Adipocyte (in vitro differentiated cells): Measurements from ENCODE around the gene GALNS.

Experiments
- DNase-seq: peaks from one replicate; pipeline ENCODE4 v3.0.0-alpha.2; 2015; ENCODE audit warnings: low read depth
- H3K27me3 ChIP-seq: replicated peaks from 2 replicates; pipeline ENCODE4 v1.7.0; 2013; ENCODE audit warnings: mild to moderate bottlenecking, low read length, moderate library complexity; ENCODE audit not compliant: control insufficient read depth, insufficient read depth
- H3K36me3 ChIP-seq: 2 replicates; pipeline ENCODE4 v1.7.0; 2013; ENCODE audit warnings: low read length, mild to moderate bottlenecking, moderate library complexity; ENCODE audit not compliant: control insufficient read depth, insufficient read depth, severe bottlenecking
- H3K4me1 ChIP-seq: 2 replicates; pipeline ENCODE4 v1.7.0; 2013; ENCODE audit warnings: mild to moderate bottlenecking, low read length, moderate library complexity; ENCODE audit not compliant: control insufficient read depth, insufficient read depth
- H3K4me3 ChIP-seq: 2 replicates; pipeline ENCODE4 v1.7.0; 2013; ENCODE audit warnings: mild to moderate bottlenecking, low read length, moderate library complexity
- H3K9ac ChIP-seq: 2 replicates; pipeline ENCODE4 v1.7.0; 2013; ENCODE audit warnings: mild to moderate bottlenecking, low read length, moderate library complexity
- H3K9me3 ChIP-seq: 2 replicates; pipeline ENCODE4 v1.7.0; 2013; ENCODE audit warnings: mild to moderate bottlenecking, low read length, moderate library complexity; ENCODE audit not compliant: control insufficient read depth

The GALNS gene

DNA sequence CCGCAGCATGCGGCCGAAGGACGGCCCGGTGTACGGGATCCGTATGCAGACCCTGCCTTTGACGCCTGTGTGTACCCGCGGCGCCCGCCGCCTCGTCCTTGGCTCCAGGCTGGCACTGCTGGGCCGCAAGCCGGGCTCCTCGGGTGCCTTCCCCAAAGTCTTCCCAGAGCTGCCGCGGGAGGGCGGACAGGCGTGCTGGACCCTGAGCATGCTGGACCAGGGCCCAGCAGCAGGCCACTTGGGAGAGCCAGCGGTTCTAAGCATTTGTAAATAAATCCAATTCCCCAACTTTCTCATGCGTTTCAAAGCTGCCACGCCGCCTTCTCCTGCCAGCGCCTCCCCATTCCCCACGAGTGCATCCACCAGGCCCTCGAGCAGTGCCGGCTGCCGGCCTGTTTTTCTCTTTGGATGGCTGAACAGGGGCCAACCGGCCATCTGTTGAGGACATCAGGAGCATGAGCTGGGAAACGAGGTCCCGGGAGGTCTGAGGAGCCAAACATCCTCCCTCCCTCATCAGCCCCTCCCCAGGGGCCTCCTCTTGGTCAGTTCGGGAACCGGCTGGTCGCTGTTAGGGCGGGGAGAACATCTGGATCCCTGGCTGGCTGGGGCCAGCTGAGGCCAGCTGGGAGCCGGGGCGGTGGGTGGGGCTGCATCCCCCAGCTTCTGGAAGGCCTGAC lies 30.2 kb upstream of the GALNS start:
- Histone ChIP-seq H3K4me3 (no peak overlapping the region), H3K9ac (no peak overlapping the region), H3K9me3 (no peaks in the 10 kb centered on the region), H3K27me3 (peaks cover 7% of the 10 kb centered on the region), H3K4me1 (peaks cover 8% of the 10 kb centered on the region), H3K36me3 (no peaks in the 10 kb centered on the region)
- DNase-seq = peak; percentile 12

DNA sequence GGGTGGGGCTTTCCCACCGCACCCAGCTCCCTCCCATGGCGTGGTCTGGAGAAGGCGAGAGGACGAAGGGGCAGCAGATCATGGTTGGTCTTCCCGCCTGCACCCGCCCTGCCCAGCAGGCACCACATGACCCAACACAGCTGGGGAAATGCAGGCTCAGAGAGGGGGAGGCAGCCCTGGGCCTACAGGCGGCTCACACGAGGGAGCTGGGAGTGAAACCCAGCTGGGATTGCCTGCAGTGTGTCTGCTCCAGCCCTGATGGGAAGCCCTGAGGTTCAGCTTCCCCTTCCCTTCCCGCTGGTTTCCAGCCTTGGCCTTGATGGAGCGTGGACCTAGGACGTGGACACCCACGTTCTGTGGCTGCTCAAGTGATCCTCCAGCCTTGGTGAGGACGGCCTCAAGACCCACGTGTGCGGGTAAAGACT lies 29.7 kb upstream of the GALNS start:
- DNase-seq = no peak
- no peaks in the 10 kb centered on the region for H3K9me3 ChIP-seq
- H3K27me3 ChIP-seq = peaks cover 13% of the 10 kb centered on the region
- H3K36me3 ChIP-seq = no peaks in the 10 kb centered on the region
- peaks cover 8% of the 10 kb centered on the region for H3K4me1 ChIP-seq
- no peak overlapping the region for H3K4me3 ChIP-seq
- H3K9ac ChIP-seq = no peak overlapping the region

DNA sequence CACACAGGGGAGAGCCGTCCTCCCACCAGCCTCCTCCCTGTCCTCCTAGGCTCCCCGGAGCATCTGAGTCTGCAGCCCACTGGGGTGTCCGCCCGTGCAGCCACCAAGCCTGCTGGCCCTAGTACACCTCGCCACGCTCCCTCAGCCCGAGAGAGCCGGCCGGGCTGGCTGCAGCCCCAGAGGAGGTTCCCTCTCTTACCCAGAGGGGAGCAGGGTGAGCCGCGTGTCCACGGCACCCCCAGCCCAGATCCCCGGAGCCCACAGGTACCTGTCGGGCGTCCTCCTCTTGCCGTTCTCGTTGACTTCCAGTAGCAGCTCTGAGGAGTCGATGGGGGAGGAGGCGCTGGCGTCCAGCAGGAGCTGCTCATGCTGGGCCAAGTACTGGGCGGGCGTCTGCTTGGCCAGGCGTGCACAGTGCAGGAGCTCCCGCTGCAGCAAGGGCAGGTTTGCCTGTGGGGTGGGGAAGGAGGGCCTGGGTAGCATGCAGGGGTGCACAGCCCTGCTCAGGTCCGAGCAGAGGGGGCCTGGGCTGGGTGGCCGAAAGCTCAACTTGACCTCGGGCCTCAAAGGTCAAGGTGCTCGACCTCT lies 29.0 kb upstream of the GALNS start:
- Histone ChIP-seq H3K9me3 (no peaks in the 10 kb centered on the region), H3K4me1 (peaks cover 8% of the 10 kb centered on the region), H3K4me3 (no peak overlapping the region), H3K27me3 (peaks cover 13% of the 10 kb centered on the region), H3K9ac (no peak overlapping the region), H3K36me3 (no peaks in the 10 kb centered on the region)
- no peak for DNase-seq

DNA sequence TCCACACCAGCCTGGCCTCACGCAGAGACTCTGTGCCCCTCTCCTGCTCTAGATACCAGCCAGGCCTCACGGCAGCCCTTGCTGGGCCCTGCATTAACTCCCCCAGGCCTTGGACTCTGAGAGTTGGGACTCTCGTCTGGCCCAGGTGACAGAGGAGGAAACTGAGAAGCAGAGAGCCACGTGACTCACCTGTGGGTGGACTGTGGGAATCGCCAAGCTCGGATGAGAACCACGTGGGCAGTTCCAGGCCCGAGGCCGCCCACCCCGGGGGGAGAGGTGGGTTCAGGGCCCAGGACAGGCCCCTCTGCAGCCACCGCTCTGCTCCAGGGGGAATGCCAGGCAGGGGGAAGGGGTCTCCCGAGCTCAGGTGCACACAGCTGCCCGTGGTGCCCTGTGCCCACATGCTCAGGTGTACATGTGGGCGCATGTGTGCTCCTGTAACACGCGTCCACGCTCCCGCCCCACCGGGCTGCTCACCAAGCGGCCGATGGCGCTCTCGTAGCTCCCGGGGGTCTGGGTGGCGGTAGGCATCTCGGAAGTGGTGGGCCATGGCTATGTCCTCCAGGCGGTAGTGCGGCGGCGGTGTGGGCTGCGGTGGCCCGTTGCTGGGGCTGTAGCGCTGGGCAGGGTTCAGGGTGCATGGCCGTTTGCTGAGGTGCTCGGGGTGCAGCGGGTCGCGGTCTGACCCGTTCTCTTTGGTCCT lies 28.0 kb upstream of the GALNS start:
- Histone ChIP-seq H3K27me3 (peaks cover 10% of the 10 kb centered on the region), H3K4me1 (peaks cover 8% of the 10 kb centered on the region), H3K9me3 (no peaks in the 10 kb centered on the region), H3K4me3 (no peak overlapping the region), H3K9ac (no peak overlapping the region), H3K36me3 (no peaks in the 10 kb centered on the region)
- DNase-seq = no peak

- no peak for DNase-seq
- Histone ChIP-seq H3K4me3 (no peak overlapping the region), H3K4me1 (peaks cover 8% of the 10 kb centered on the region), H3K9me3 (no peaks in the 10 kb centered on the region), H3K9ac (no peak overlapping the region), H3K27me3 (peaks cover 11% of the 10 kb centered on the region), H3K36me3 (no peaks in the 10 kb centered on the region)
These were observed 27.2 kb upstream of the GALNS start for GRCh38 chr16:88883946-88884345.

GRCh38 chr16:88883117-88883895 lies 26.6 kb upstream of the GALNS start:
- H3K36me3 ChIP-seq = no peaks in the 10 kb centered on the region
- H3K4me1 ChIP-seq = peaks cover 8% of the 10 kb centered on the region
- H3K9me3 ChIP-seq = no peaks in the 10 kb centered on the region
- H3K27me3 ChIP-seq = peaks cover 11% of the 10 kb centered on the region
- no peak overlapping the region for H3K9ac ChIP-seq
- DNase-seq = no peak
- no peak overlapping the region for H3K4me3 ChIP-seq

DNA sequence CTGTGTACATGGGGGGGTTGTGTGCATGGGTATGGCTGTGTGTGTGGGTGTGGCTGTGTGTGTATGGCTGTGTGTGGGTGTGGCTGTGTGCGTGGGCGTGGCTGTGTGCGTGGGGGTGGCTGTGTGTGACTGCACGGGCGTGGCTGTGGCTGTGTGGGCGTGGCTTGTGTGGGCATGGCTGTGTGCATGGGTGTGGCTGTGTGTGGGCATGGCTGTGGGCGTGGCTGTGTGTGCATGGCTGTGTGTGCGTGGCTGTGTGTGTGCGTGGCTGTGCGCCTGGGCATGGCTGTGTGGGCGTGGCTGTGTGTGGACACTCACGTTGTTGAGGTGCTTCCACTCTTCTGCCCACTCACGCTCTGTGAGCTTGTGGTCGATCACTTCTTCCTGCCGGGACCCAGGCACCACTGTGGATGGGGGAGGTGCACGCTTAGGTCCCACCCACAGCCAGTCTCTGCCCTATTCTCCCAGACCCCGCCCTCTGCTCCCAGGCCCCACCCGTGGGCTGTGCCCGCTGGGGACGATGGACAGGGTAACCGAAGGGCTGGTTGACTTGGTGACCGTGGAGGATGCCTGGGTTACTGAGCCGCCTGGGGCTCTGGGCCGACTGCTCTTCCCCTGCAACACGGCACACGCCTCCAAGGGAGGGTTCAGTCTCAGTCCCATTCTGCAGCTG lies 25.7 kb upstream of the GALNS start:
- Histone ChIP-seq H3K4me3 (no peak overlapping the region), H3K9ac (no peak overlapping the region), H3K9me3 (no peaks in the 10 kb centered on the region), H3K27me3 (peaks cover 11% of the 10 kb centered on the region), H3K4me1 (peaks cover under 1% of the 10 kb centered on the region), H3K36me3 (no peaks in the 10 kb centered on the region)
- no peak for DNase-seq

- H3K4me3 ChIP-seq = no peak overlapping the region
- no peaks in the 10 kb centered on the region for H3K36me3 ChIP-seq
- H3K27me3 ChIP-seq = peaks cover 11% of the 10 kb centered on the region
- H3K9me3 ChIP-seq = no peaks in the 10 kb centered on the region
- DNase-seq = no peak
- no peak overlapping the region for H3K9ac ChIP-seq
- no peaks in the 10 kb centered on the region for H3K4me1 ChIP-seq
These were observed 25.1 kb upstream of the GALNS start for GRCh38 chr16:88881675-88882357.

GRCh38 chr16:88881007-88881615 lies 24.4 kb upstream of the GALNS start:
- Histone ChIP-seq H3K4me1 (no peaks in the 10 kb centered on the region), H3K4me3 (no peak overlapping the region), H3K36me3 (no peaks in the 10 kb centered on the region), H3K9me3 (no peaks in the 10 kb centered on the region), H3K27me3 (peaks cover 11% of the 10 kb centered on the region), H3K9ac (no peak overlapping the region)
- DNase-seq = peak; percentile 7
